Right lobe of liver (tissue), 6 donors: ENCODE results near the gene SH3BP2. TPM values are rescaled to one million over a fixed set of nuclear protein-coding genes. Genes with fewer than 3 reads are reported as not detected.

Experiments used
- ATAC-seq, 4 donors: fragments of 200-7000 bp; cut with Tn5 transposase; one replicate each; pipeline ENCODE4 v1.9.1; 2020; ENCODE audit warnings: mild to moderate bottlenecking in 4 of 4, moderate library complexity in 4 of 4
- DNase-seq, 3 donors: peaks; one replicate each; pipeline ENCODE4 v3.0.0-alpha.2; 2020
- H3K27ac ChIP-seq, 3 donors: fragments of 200-600 bp; one replicate each; pipeline ENCODE4 v1.8.0; 2022
- H3K27me3 ChIP-seq, 2 donors: fragments of 200-600 bp; one replicate each; pipeline ENCODE4 v1.8.0; 2022
- H3K36me3 ChIP-seq, 4 donors: fragments of 200-600 bp; sonication (generic) in 1 of 4; one replicate each; pipeline versions ENCODE4 v1.5.1 to v1.8.0; 2017 to 2022; ENCODE audit warnings: control low read depth in 1 of 4
- H3K4me1 ChIP-seq, 4 donors: fragments of 200-600 bp; sonication (generic) in 1 of 4; one replicate each; pipeline versions ENCODE4 v1.5.1 to v1.8.0; 2017 to 2022; ENCODE audit warnings: control low read depth in 1 of 4
- H3K4me3 ChIP-seq, 3 donors: fragments of 200-600 bp; one replicate each; pipeline ENCODE4 v1.8.0; 2022
- H3K9me3 ChIP-seq, 4 donors: fragments of 200-600 bp; sonication (generic) in 1 of 4; one replicate each; pipeline versions ENCODE4 v1.5.1 to v1.8.0; 2017 to 2022; ENCODE audit warnings: control low read depth in 1 of 4
- POLR2A ChIP-seq: fragments of 450-650 bp; IDR thresholded peaks from one replicate; pipeline ENCODE4 v1.6.1; 2017; ENCODE audit warnings: antibody characterized with exemption, mild to moderate bottlenecking
- WGBS: methylation state at CpG from one replicate; pipeline ENCODE4 v1.1.6; 2018; ENCODE audit warnings: low coverage, low lambda C conversion rate; ENCODE audit not compliant: insufficient coverage; ENCODE audit errors: missing lambda C conversion rate; 5-methylcytosine and 5-hydroxymethylcytosine counted together
- intact Hi-C, 2 donors: fragments of 100-400 bp; cut with DNase I; formaldehyde crosslinking; loops; one replicate each; pipeline versions ENCODE4 v1.11.2 to v1.14.1; 2022
- total RNA-seq, 6 experiments: library from RNA; depleted of rRNA in 2 of 6; stranded (reverse); fragments of >200 nt in 2 of 6; fragmentation: NEBNext Ultra II Directional in 3 of 6; extraction: Animal tissue kit (Norgen Biotek cat#: 25700) in 3 of 6; gene quantifications; one replicate each; pipeline versions ENCODE4 v1.1.0 to v1.2.4, GENCODE V29; 2016 to 2023
- TF ChIP-seq, protein P1 (sequence below), 4 donors: fragments of 200-600 bp in 3 of 4; fragments of 450-650 bp in 1 of 4; IDR thresholded peaks; one replicate each; pipeline versions ENCODE4 v1.5.1 to v1.8.0; 2016 to 2022; ENCODE audit warnings: antibody characterized with exemption in 4 of 4, mild to moderate bottlenecking in 2 of 4
- donor health status: DM: no; HTN: yes; CAD: no.
- donor health status: DM: no; HTN: no; CAD: no.
- donor health status: DM: no; HTN: no; CAD: no.
- donor health status: DM: no; HTN: yes; CAD: no.
- donor health status: DM: no; HTN: yes; CAD: no.

The SH3BP2 gene
- total RNA-seq, 6 experiments from 2014 or later, result 34.9 to 51.8 (median 40.7) TPM

DNA sequence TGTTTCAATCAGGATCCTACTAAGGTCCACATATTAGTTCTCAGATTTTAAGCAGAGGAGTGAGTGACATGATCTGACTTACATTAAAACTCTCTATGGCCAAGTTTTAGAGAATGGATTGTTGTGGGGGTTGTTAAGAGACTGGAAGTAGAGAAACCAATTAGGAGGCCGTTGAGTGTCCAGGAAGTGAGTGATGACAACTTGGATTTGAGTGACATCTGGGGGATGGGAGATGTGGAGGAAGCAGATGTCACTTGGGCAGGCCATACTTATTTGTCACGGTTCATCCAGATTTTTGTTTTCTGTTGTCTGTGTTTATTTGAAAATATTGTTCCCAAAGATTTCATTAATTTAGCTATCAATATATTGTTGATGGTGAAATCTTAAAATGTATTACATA, 79.0 kb downstream of the SH3BP2 start:
- Histone ChIP-seq H3K9me3 (no peaks in the 10 kb centered on the region), H3K27ac (no peak overlapping the region), H3K27me3 (no peaks in the 10 kb centered on the region), H3K4me1 (peaks cover 0 to 59% (median 14%) of the 10 kb centered on the region in 4 donors), H3K4me3 (no peak overlapping the region), H3K36me3 (peaks cover 0 to 7% (median 2%) of the 10 kb centered on the region in 4 donors)
- DNase-seq (no peak), ATAC-seq (no peak)
- WGBS, result 33% methylated on average over 2 of the region's 2 CpGs
- TF ChIP-seq, protein P1, sequence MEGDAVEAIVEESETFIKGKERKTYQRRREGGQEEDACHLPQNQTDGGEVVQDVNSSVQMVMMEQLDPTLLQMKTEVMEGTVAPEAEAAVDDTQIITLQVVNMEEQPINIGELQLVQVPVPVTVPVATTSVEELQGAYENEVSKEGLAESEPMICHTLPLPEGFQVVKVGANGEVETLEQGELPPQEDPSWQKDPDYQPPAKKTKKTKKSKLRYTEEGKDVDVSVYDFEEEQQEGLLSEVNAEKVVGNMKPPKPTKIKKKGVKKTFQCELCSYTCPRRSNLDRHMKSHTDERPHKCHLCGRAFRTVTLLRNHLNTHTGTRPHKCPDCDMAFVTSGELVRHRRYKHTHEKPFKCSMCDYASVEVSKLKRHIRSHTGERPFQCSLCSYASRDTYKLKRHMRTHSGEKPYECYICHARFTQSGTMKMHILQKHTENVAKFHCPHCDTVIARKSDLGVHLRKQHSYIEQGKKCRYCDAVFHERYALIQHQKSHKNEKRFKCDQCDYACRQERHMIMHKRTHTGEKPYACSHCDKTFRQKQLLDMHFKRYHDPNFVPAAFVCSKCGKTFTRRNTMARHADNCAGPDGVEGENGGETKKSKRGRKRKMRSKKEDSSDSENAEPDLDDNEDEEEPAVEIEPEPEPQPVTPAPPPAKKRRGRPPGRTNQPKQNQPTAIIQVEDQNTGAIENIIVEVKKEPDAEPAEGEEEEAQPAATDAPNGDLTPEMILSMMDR (IDR thresholded peaks at IDR 0.05), result no peak
- no peak for TF ChIP-seq POLR2A
- intact Hi-C loops, result no loop called here

DNA sequence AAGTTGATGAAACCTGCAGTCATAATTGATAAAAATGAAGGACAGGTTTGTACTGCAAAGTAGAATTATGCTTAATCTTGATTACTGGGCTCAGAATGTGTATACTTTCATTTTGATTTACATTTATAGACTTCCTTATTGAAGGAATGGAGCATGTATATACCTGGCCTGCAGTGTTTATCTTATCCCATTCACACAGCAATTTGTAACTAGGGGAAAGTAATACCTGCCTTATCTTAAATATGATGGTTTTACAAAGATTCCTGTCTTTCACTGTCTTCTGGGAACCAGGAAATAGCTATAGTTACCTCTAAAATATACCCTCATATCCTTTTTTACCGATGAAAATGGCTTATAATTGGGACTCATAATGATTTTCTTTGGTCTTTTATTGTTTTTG, 80.4 kb downstream of the SH3BP2 start:
- no peak overlapping the region for H3K4me3 ChIP-seq

DNA sequence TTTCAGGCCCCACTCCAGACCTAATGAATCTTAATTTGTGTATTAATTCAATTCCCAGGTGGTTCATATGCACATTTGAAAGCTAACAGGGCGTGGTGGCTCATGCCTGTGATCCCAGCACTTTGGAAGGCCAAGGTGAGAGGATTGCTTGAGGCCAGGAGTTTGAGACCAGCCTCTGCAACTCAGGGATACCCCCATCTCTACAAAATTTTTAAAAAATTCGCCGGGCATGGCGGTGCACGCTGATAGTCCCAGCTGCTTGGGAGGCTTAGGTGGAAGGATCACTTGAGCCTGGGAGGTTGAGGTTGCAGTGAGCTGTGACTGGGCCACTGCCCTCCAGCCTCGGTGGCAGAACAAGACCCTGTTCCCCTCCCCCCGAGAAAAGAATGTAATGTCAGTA, 82.0 kb downstream of the SH3BP2 start:
- H3K4me1 ChIP-seq, result peaks cover 0 to 30% (median 2%) of the 10 kb centered on the region in 4 donors
- H3K27ac ChIP-seq, result no peak overlapping the region
- TF ChIP-seq POLR2A, result no peak
- TF ChIP-seq, protein P1 (IDR thresholded peaks at IDR 0.05), result no peak
- peaks cover 0 to 14% (median 2%) of the 10 kb centered on the region in 4 donors for H3K36me3 ChIP-seq
- no peaks in the 10 kb centered on the region for H3K9me3 ChIP-seq
- 93% methylated on average over 3 of the region's 7 CpGs for WGBS
- DNase-seq (no peak), ATAC-seq (no peak)
- intact Hi-C loops, result no loop called here
- no peak overlapping the region for H3K4me3 ChIP-seq
- H3K27me3 ChIP-seq, result no peaks in the 10 kb centered on the region

More for the DNA sequence above, 80.4 kb downstream of the SH3BP2 start:
- no peak for DNase-seq
- intact Hi-C loops, result no loop called here
- Histone ChIP-seq H3K27ac (no peak overlapping the region), H3K36me3 (peaks cover 0 to 14% (median 2%) of the 10 kb centered on the region in 4 donors), H3K27me3 (no peaks in the 10 kb centered on the region), H3K4me1 (peaks cover 0 to 44% (median 7%) of the 10 kb centered on the region in 4 donors), H3K9me3 (no peaks in the 10 kb centered on the region)
- no peak for TF ChIP-seq POLR2A
- TF ChIP-seq, protein P1 (IDR thresholded peaks at IDR 0.05), result no peak
- ATAC-seq, result no peak
- 71% methylated on average over 1 of the region's 1 CpG for whole genome bisulfite sequencing

DNA sequence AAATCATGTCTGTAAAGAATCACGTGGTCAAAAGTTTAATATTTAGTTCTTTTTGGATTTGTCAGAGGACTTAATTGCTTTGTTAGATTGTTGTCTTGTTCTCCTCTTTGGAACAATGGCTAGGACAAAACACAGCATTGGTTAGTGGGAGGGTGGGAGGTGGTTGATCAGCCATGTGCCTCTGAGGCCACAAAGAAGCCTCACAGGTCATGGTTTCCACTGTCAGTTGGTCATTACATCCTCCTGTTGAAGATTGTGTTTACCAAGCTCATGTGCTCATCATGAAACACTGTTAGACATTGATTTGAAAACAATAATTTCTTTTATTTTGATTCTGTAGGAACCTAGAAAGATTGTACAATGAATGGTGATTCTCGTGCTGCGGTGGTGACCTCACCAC, 82.7 kb downstream of the SH3BP2 start:
- H3K27me3 ChIP-seq, result no peaks in the 10 kb centered on the region
- TF ChIP-seq, protein P1 (IDR thresholded peaks at IDR 0.05), result no peak
- no peak for TF ChIP-seq POLR2A
- H3K4me3 ChIP-seq, result no peak overlapping the region
- DNase-seq (no peak), ATAC-seq (no peak)
- peaks cover 0 to 14% (median 2%) of the 10 kb centered on the region in 4 donors for H3K36me3 ChIP-seq
- WGBS, result 79% methylated on average over 3 of the region's 3 CpGs
- no peak overlapping the region for H3K27ac ChIP-seq
- no peaks in the 10 kb centered on the region for H3K9me3 ChIP-seq
- H3K4me1 ChIP-seq, result peaks cover 0 to 24% (median under 1%) of the 10 kb centered on the region in 4 donors
- intact Hi-C loops, result no loop called here

DNA sequence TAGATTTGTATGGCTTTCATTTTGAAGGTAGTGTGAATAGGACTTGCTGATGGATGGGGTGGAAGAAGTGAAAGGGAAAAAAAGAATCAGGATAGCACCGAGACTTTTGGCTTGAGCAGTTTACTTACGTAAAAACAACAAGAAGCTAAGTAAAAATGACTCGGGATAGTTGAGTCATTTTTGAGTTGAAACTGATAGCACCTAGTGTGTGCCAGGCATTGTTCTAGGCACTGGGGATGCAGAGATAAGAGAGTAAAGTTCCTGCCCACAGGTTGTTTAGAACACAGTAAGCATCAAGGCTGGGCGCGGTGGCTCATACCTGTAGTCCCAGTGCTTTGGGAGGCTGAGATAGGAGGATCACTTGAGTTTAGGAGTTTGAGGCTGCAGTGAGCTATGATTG, 85.5 kb downstream of the SH3BP2 start:
- Histone ChIP-seq H3K36me3 (peaks cover 0 to 33% (median 9%) of the 10 kb centered on the region in 4 donors), H3K4me3 (no peak overlapping the region), H3K4me1 (peaks cover 0 to 8% (median 0%) of the 10 kb centered on the region in 4 donors), H3K27me3 (no peaks in the 10 kb centered on the region), H3K27ac (no peak overlapping the region), H3K9me3 (no peaks in the 10 kb centered on the region)
- no peak for ATAC-seq
- intact Hi-C loops, result no loop called here
- 79% methylated on average over 5 of the region's 5 CpGs for WGBS
- TF ChIP-seq, protein P1 (IDR thresholded peaks at IDR 0.05), result no peak
- TF ChIP-seq POLR2A, result no peak
- no peak for DNase-seq
